GM10248 (cell line): ENCODE measurements around the gene ZDHHC14.

ENCODE experiments used
- CTCF ChIA-PET: fragments of 300-600 bp; sonication (Branson Sonifier 250); formaldehyde crosslinking; extraction: SDS; loops from one replicate; lab custom pipeline; 2021; ENCODE audit warnings: antibody characterized with exemption; lab: Yijun Ruan, JAX
- POLR2A ChIA-PET: fragments of 350-650 bp; sonication (Branson Sonifier 250); formaldehyde crosslinking; extraction: SDS; loops from one replicate; lab custom pipeline; 2020; ENCODE audit warnings: antibody characterized with exemption; lab: Yijun Ruan, JAX
- DNase-seq: peaks from one replicate; pipeline ENCODE4 v3.0.0; 2012; ENCODE audit errors: extremely low spot score
- TF ChIP-seq, protein P1 (sequence below): IDR thresholded peaks from 2 replicates; pipeline ENCODE4 v1.5.1; 2012; ENCODE audit warnings: mild to moderate bottlenecking, low read depth; ENCODE audit errors: extremely low read depth, missing control alignments, control extremely low read depth

The ZDHHC14 gene

GRCh38 chr6:157615420-157615769 lies 234.4 kb downstream of the ZDHHC14 start:
- POLR2A ChIA-PET = no interaction called here
- CTCF ChIA-PET = interaction anchor here (0.8 to 3.2 kb wide), 5 partner anchors 9 to 301 kb away, joined by 3 to 9 read pairs (median 3); no protein-coding TSS in a partner anchor

GRCh38 chr6:157615951-157616350 lies 235.0 kb downstream of the ZDHHC14 start:
- ChIA-PET POLR2A (no interaction called here), CTCF (interaction anchor here (0.8 to 3.2 kb wide), 2 partner anchors 10 to 20 kb away, joined by 3 to 9 read pairs; no protein-coding TSS in a partner anchor)
- TF ChIP-seq, protein P1, sequence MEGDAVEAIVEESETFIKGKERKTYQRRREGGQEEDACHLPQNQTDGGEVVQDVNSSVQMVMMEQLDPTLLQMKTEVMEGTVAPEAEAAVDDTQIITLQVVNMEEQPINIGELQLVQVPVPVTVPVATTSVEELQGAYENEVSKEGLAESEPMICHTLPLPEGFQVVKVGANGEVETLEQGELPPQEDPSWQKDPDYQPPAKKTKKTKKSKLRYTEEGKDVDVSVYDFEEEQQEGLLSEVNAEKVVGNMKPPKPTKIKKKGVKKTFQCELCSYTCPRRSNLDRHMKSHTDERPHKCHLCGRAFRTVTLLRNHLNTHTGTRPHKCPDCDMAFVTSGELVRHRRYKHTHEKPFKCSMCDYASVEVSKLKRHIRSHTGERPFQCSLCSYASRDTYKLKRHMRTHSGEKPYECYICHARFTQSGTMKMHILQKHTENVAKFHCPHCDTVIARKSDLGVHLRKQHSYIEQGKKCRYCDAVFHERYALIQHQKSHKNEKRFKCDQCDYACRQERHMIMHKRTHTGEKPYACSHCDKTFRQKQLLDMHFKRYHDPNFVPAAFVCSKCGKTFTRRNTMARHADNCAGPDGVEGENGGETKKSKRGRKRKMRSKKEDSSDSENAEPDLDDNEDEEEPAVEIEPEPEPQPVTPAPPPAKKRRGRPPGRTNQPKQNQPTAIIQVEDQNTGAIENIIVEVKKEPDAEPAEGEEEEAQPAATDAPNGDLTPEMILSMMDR = no peak
- no peak for DNase-seq

More at GRCh38 chr6:157615420-157615769, 234.4 kb downstream of the ZDHHC14 start:
- TF ChIP-seq, protein P1 = no peak
- no peak for DNase-seq

- POLR2A ChIA-PET = no interaction called here
- TF ChIP-seq, protein P1 = no peak
- DNase-seq = no peak
- CTCF ChIA-PET = no interaction called here
Observed at GRCh38 chr6:157620944-157621343, 240.0 kb downstream of the ZDHHC14 start.

DNA sequence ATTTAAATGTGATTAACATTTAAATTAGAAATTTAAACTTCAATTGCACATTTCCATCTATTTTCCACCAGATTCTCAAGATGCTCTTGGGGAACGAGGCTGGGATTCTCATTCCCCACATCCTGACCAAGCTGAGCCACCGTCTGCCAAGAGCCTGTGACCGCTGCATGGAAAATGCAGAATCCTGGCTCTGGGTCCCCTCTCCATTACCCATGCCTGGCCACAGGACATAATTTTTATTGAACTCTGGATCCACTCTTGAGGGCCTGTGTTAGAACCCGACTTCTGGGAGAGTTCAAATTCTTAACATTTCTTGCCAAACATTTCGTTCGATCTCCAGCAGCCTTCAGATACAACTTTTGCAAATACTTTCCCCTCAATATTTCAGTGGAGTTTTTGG lies 240.4 kb downstream of the ZDHHC14 start:
- TF ChIP-seq, protein P1 = no peak
- DNase-seq = no peak
- ChIA-PET CTCF (interaction anchor here (3.4 kb wide), 1 partner anchor 8 kb away, joined by 13 read pairs; no protein-coding TSS in a partner anchor), POLR2A (no interaction called here)

DNA sequence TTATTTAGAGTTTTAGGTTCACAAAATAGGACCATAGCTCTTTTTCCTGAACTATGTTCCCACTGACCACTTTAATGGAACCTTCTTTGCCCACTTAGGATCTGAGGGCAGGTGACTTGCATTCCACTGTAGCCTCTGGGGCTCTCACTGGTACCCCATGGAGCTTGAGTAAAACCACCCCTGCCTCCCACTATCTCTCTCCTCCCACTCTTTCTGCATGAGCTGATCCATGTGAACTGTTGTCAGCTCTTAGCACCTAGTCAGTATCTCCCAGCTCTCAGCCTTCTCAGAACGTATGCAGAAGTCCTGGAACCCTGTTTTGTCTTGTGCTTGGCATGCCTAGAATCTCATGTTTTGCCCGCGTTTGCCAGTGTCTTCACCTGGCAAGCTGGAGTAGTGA lies 241.4 kb downstream of the ZDHHC14 start:
- DNase-seq = no peak
- CTCF ChIA-PET = interaction anchor here (3.4 kb wide), 1 partner anchor 9 kb away, joined by 13 read pairs; no protein-coding TSS in a partner anchor
- POLR2A ChIA-PET = no interaction called here
- TF ChIP-seq, protein P1 = no peak

GRCh38 chr6:157625111-157625510 lies 244.1 kb downstream of the ZDHHC14 start:
- DNase-seq = no peak
- CTCF ChIA-PET = interaction anchor here (1.0 to 1.5 kb wide), 2 partner anchors 10 to 310 kb away, joined by 3 to 6 read pairs; no protein-coding TSS in a partner anchor
- POLR2A ChIA-PET = no interaction called here
- TF ChIP-seq, protein P1 = no peak

- ChIA-PET POLR2A (no interaction called here), CTCF (interaction anchor here (1.9 kb wide), 1 partner anchor 11 kb away, joined by 9 read pairs; no protein-coding TSS in a partner anchor)
- DNase-seq = no peak
- TF ChIP-seq, protein P1 = no peak
Observed at GRCh38 chr6:157625764-157626163, 244.8 kb downstream of the ZDHHC14 start.
